HG03103 (cell line): ENCODE data around the gene IFT74.

Experiments
- ATAC-seq: cut with Tn5 transposase; IDR thresholded peaks from one replicate; pipeline ENCODE4 v1.9.1; 2021; ENCODE audit warnings: low read depth; ENCODE audit not compliant: unreplicated experiment

IFT74 gene

DNA sequence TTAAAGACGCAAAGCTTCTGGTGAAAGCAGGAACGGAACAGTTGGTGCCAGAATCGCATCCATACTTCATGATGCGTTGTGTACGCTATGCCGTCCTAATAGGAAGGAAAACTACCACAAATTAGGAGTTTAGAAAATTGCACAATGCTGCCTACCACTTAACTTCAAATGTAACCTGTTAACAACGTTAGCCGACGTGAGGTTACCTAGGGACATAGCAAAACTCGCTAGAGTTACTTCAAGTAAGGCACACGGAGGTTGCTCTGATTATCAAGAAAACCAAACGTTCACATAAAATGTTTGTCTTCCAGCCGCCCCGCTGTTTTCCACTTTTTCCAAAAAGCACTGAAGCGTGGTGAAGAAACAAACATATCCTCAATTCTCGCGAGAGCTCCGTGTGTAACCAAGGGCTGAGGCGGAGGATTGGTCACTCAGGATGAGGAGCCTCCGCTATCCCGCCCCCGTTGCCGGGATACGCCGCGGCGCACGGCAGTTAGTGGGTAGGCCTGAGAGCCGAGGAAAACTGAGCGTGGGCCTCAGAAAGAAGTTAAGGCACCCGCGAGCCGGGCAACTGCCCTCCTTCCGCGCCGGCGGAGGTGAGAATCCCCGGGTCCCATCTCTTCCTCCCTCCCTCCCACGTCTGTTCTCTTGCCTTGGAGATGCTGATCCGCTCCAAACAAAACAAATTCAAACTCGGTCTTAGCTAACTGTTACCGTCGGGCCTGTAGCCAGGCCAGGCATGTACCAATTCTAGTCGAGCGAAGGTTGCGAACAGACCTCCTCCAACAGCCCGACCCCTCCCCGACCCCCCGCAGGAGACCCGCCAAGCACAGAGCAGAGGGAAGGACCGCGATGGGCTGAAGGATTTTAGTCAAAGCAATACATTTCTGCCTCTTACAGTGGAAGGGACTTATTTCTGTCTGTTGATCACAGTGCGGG, at the start of gene IFT74:
Gene IFT74, plus strand, starts transcription at position 492 of the 939 bp plus-strand sequence. CDS start 5,556 bp downstream, outside the sequence.
- ATAC-seq = peak; percentile 98

DNA sequence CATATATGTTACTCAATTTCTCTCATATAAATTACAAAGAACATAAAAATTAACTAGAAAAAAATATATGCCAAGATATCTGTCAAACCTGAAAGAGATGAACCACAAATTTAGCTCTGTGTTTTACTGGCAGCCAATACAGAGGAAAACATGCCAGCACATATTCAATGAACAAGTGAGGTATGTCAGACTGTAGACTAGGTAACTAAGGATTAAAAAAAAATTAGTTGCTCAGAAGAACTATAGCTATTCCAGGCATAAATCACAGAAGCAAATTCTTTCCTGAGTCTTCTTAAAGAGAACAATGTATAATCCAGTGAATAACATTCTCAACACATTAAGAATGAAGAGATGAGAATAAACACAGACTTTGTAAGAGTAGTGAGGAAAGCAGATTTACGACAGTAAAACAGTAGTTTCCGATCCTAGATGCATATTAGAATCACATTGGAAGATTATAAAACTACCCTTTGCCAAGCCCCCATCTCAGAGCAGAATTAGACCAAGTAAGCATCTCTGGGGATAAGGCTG, 43.0 kb upstream of the IFT74 start:
- no peak for ATAC-seq

GRCh38 chr9:26919698-26920097, 36.5 kb upstream of the IFT74 start:
- ATAC-seq = no peak

DNA sequence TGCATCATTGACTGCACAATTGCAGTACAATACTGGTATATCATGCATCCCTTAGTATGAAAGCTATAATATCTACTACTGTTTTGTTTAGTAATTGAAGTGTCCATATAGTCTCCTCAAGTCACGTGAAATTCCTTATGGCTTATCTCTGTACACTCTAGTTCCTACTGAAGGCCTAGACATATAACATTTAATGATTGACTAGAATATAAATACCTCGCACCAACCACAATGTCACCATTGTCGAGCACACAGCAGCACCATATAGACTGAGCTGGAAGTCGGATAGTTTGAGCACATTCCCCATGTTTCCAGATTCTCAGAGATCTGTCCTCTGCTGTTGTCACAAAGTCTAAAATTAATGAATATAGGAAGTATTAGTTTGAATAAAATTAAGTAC, 30.6 kb upstream of the IFT74 start:
- ATAC-seq = no peak

GRCh38 chr9:26928902-26929495, 27.2 kb upstream of the IFT74 start:
- ATAC-seq = no peak

- no peak for ATAC-seq
Observed at GRCh38 chr9:26935847-26936246, 20.4 kb upstream of the IFT74 start.

DNA sequence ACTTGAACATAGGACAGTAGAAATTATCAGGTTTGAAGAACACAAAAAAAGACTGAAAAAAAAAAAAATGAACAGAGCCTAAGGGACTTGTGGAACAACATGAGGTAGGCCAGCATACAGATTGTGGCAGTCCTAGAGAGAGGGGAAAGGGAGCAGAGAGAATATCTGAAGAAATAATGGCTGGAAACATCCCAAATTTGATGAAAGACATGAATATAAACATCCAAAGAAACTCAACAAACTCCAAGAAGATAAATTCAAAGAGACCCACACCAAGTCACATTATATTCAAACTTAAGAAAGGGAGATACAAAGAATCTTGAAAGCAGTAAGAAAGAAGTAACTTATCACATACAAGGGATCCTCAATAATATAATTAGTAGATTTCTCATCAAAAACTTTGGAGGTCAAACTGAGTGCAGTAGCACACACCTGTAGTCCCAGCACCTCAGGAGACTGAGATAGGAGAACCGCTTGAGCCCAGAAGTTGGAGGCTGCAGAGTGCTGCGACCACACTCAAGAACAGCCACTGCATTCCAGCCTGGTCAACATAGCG, 18.3 kb upstream of the IFT74 start:
- ATAC-seq = no peak

GRCh38 chr9:26939955-26940711, 16.1 kb upstream of the IFT74 start:
- ATAC-seq = no peak

GRCh38 chr9:26940779-26941178, 15.4 kb upstream of the IFT74 start:
- ATAC-seq = no peak

- no peak for ATAC-seq
Observed at GRCh38 chr9:26945591-26945990, 10.6 kb upstream of the IFT74 start.

DNA sequence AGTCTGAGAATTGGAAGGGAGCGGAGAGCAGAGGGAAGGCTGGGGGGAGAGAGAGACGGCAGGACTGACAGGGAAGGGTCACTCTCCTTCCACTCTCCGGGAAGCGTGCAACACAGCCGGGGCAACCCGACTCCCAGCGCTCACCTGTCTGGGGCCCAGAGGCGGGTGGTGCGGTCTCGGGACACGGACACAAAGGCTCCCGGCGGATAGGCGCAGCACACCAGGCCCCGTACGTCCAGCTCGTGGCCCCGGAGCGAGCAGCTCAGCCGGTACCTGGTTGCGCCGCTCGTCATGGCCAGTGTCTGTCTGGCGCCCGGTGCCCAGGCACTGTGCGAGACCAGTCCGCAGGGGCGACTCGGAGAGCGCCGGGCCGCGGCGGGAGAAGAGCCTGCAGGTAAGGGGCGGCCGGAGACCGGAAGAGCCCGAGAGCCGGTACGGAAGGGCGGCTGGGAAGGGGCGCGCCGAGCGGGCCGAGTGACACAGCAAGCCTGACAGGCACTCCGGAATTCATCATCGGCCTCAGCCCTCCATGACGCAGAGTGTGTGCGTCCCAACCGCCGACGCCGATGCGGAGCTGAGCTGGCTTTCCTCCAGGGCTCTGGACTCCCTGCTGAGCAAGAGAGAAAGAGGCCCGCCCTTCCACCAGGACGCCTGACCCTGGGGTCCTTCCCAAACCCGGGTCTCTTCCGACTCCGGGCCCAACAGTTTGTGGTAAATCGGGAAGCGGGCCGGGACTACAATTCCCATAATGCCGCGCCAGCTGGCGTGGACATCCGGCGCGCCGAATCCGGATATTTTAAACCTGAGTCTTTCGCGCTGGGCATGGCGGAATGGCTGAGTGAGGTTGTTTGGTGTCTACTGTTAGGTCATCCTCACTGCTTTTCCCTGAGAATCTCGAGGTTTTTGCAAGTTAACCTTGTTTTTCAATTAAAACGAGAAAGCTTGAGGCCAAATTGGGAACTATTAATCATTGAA, 9.2 kb upstream of the IFT74 start, which contains the start of gene PLAA:
Gene PLAA, minus strand, starts transcription at position 490 of the 975 bp plus-strand sequence. Its CDS starts 197 bp downstream, at position 293.
- ATAC-seq = peak; percentile 99

DNA sequence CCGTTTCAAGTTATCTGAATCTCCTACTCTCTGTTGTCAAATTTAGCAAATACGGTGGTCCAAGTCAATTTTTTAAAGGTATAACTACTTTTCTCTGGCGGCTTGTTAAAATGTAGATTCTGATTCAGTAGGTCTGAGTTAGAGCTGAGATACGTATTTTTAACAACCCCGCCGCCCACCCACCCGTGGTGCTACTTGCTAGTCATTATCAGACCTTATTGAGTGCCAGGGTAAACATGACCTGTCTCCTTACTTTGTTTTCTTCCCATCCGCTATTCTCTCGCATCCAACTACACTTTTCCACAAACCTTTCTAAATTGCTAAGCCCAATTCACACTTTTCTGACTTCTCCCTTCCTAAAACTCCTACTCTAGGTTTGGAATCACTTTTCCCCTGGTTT, 8.5 kb upstream of the IFT74 start:
- no peak for ATAC-seq

- ATAC-seq = no peak
Observed at GRCh38 chr9:26949637-26950069, 6.6 kb upstream of the IFT74 start.

- ATAC-seq = no peak
Observed at GRCh38 chr9:26950521-26950920, 5.7 kb upstream of the IFT74 start.

DNA sequence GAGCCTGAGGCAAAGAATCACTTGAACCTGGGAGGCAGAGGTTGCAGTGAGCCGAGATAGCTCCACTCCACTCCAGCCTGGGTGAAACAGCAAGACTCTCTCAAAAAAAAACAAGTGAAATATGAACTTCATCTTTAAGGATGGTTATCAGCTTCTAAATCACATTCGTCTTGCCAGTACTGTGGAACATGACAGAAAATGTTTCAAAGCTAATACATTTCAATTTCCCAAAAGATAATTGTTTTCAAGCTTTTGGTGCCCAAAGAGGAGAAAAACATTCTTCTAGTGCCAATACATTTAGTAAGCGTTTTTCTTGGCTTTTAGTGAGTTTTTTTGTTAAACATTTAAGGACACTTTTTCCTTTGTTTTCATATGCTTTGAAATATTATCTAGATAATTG, 4.4 kb upstream of the IFT74 start:
- ATAC-seq = no peak

DNA sequence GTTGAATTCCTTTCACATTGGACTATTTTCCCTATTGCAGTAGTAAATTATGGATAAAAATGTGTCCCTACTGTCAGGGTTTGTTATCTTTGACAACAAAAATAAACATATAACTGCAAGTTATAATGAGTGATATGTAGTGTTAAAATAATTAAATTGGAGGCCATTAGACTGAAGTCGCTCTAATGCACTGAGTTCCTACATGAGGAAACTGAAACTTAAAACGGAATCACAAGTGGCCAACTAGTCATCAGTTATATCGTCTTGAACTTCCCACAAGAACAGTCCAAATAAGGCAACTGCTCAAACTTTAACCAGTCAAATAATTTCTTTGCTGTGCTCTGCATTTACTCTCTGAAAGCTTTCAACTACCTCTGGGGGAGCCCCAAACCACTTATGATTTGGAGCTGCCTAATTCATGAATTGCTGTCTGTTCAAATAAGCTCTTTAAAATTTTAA, 2.1 kb upstream of the IFT74 start:
- no peak for ATAC-seq

GRCh38 chr9:26955222-26955903, 849 bp upstream of the IFT74 start:
- no peak for ATAC-seq

DNA sequence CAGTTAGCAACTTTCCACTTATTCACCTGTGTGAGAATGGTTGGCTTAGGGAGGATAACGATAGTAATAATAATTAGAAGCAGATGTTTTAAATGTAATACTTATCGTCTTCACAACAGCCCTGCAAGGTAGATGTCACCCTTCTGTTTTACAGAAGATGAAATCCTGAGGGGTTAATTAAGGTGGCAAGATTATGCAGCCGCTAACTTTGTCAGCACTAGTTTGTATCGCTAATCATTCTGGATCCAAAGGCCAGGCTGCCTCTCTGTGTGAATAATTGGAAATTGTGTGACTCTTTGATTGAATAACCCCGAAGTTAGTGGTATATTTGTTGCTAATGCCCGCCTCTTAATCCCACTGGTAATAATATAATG, 635 bp downstream of the IFT74 start:
- no peak for ATAC-seq

GRCh38 chr9:26971721-26972120, 15.5 kb downstream of the IFT74 start:
- ATAC-seq = no peak
